NCI-H1694 (cell line): Measurements from ENCODE around the gene NTN1.

Experiments
- DNase-seq: peaks from one replicate; lab custom pipeline; 2025; lab: John Stamatoyannopoulos, UW

NTN1 gene

DNA sequence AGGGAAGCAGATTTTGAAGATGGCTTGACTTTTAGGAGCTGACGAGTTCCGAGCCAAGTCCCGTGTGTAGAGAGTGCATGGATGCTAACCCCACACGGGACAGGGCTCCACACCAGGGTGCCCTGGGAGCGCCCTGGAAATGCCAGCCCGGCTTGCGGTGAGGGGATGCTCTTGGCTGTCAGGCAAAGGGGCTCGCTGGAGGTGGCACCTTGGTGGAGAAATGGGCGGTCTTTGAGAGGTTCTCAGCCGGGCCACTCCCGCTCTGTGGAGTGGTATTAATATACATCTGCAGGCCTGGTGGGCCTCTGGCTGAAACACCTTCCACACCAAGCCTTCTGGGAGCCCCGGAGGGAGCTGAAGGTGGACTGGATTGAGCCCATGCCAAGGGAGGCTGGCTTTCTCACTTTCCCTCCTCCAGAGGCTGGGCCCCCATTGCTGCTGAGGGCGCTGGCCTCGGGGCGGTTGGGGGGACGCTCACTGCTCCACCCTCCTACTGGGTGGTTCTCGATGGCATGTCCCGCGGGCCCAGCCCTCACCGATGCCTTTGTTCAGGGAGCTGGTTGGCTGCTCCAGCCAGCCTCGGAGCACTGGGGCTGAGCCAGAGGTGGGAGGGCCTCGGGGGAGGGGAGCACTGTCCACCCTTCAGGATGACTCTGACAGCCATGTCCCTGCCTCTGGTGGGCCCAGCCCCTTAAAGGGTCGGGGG is 210.3 kb downstream of the NTN1 start:
- DNase-seq = no peak

DNA sequence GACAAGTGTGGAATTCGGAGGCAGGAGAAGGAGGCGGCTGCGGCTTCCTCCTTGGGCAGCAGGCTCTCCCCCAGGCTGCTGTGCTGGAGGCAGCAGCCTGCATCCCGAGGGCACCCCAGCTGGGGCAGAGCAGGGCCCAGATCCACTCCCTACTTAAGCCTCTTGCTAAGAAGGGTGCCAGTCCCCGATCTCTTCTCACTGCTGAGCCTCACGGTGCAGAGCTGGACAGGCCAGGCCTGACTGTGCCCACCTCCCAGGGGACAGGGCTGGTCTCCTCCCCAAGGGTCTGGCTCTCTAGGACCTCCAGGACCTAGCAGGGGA is 210.8 kb downstream of the NTN1 start:
- no peak for DNase-seq

DNA sequence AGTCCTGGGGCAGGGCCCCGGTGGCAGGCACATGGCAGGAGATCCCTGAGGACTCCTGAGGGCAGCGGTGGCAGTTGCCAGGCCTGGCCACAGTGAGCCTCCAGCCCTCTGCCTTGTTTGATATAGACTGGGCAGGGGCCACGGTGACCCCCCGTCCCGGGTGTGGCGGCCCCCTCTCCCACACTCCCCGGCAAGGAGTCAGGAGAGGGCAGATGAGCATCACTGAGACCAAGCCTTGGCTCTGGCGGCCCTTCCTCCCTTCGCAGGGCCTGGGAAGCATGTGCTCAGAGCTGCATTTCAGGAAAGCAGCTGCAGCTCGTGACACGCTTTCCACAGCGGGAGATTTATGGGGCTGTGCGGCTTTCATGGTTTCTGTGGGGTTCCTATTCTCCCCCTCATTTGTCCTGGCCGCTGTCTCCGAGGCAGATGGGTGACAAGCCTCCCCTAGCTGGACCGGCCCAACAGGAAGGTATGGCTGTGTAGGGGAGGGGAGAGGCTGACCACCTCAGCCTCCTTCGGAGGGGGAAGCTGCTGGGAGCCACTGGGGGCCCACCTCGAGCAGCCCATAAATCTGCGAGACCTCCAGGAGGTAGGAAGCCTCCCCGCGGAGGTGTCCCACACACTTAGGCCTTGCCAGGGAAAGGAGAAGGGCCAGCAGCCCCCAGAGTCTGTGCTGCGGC is 211.4 kb downstream of the NTN1 start:
- DNase-seq = no peak

DNA sequence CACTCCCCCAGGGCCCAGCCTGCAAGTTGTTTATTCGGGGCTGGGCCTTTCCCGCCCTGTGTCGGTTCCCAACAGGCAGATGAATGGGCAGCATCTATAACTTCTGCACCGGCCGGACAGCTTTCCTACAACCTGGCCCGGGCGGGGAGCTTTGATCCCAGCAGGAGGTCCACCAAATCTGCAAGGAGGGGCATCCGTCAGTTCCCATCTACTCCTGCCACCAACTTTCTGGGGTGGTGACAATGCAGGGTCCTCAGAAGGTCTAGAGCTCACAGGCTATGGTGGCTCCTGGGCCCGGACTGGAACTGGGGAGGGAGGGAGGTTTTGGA is 211.9 kb downstream of the NTN1 start:
- DNase-seq = no peak

DNA sequence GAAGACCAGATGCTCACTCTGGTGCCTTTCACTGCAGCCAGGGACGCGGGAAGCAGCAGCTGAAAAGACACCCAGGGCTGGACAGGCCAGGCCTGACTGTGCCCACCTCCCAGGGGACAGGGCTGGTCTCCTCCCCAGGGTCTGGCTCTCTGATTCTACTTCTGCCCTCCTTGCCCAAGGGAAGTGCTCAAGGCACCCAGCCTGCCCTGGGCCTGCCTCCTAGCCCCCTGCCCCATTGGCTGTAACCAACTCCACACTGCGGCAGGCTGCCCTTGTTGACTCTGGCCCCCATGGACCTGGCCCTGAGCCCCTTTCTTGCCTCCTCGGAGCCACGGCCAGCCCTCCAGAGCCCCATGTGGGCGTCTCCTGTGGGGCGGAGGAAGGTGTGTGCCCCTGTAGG is 212.5 kb downstream of the NTN1 start:
- DNase-seq = no peak

DNA sequence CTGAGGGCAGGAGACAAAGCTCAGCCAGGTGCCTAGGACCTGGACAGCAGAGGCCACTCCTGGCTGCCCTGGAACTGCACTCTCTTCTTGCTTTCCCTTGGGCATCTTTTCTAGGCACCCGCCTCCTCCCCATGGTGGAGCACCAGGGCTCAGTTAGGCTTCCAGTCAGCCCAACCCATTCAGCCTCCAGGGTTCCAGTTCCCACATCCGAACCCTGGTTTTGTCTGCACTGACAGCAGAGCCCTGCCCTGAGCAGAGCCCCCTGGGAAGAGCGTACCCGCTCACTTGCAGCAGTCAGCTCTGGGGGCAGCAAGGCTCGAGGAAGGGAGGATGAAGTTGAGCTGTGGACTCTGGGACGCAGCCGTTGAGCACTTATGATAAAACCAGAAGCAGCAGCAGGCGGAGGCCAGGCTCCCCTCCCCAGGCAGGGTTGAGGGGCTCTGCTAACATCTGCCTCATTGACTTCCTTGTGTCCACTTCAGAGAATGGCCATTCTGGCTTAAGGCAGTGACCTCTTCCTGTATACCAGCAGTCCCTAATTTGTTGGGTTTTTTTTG is 213.2 kb downstream of the NTN1 start:
- no peak for DNase-seq

DNA sequence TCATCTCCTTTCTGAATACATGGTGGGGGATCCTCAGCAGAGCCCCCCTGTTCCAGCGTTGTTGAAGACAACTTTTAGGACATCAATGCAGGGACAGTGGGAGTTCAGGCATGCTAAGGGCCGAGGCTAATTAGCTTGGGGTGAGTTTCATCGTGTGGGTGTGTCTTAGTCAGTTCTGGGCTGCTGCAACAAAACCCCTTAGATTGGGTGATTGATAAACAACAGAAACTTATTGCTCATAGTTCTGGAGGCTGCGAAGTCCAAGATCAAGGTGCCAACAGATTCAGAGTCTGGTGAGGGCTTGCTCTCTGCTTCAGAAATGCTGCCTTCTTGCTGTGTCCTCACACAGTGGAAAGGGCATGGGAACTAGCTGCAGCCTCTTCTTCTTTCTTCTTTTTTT is 214.0 kb downstream of the NTN1 start:
- no peak for DNase-seq

DNA sequence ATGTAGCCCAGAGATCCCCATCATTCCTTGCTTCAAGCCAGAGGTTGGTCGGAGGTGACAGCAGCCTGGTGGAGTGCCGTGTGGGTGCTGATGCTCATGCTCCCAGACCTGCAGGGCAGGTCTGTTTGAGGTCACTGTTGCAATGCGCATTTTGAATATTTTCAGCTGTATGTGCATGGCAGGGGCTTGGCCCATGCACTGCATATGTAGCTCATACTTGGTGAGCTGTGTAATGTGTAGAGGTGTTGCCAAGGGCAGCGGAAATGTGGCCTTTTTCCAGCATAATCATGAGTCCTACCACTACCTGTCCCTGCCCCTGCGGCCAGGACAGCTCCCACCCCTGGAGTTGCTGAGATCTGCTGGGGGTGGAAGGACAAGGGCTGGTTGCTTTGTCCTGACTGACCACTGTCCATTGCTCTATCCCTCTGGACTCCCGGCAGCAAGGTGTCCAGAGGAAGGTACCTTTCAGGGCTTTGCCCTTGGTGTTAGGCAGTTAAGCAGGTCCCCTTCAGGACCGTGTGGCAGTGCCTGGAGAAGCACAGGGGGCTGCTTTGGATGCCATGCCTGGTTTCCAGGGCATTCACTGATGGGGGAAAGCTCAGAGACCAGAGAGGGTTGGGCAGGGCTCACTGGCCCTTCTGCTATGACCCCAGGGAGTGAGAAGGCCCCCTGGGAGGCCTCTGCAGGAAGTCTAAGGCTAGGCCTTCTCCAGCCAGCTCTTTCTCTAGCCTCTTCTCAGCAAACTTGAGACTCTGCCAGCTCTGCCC is 215.2 kb downstream of the NTN1 start:
- DNase-seq = no peak

DNA sequence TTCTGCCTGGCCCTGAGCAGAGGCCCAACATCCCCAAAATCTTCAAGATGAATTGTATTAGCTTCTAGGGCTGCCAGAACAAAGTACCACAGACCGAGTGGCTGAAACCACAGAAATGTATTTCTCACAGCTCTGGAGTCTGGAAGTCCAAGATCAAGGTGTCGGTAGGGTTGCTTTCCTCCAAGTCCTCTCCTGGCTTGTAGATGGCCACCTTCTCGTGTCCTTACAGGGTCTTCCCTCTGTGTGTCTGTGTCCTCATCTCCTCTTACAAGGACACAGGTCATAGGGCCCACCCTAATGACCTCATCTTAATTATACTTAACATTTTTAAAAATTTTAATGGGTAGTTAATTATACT is 215.7 kb downstream of the NTN1 start:
- DNase-seq = no peak

DNA sequence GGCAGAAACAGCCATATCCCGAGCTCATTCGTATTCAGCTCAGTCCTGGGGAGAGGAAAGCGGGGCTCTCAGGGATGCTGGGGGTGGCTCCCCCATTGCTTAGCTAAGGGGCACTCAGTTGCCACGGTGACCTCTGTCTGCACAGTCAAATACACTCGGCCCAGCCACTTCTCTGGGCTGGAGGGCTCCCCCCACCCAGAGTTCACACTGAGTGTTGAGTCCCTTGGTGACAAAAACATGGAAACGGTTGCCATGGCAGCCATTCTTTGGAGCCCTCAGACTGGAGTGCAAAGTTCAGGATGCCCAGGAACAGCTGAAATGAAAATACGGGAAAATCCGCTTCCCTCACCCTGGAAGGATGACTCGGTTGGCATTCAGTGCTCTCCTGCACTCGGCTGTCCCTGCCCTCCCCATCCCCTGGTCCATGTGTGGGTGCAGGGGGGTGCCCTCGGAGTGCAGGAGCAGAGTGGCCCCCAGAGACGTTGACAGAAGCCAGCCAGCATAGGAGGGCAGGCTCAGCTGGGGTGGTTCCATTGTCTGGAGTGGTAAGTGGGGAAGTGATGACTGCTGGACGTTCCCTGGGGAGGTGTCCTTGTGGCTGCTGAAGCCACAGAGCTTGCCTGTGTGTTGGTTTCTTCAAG is 216.5 kb downstream of the NTN1 start:
- no peak for DNase-seq

DNA sequence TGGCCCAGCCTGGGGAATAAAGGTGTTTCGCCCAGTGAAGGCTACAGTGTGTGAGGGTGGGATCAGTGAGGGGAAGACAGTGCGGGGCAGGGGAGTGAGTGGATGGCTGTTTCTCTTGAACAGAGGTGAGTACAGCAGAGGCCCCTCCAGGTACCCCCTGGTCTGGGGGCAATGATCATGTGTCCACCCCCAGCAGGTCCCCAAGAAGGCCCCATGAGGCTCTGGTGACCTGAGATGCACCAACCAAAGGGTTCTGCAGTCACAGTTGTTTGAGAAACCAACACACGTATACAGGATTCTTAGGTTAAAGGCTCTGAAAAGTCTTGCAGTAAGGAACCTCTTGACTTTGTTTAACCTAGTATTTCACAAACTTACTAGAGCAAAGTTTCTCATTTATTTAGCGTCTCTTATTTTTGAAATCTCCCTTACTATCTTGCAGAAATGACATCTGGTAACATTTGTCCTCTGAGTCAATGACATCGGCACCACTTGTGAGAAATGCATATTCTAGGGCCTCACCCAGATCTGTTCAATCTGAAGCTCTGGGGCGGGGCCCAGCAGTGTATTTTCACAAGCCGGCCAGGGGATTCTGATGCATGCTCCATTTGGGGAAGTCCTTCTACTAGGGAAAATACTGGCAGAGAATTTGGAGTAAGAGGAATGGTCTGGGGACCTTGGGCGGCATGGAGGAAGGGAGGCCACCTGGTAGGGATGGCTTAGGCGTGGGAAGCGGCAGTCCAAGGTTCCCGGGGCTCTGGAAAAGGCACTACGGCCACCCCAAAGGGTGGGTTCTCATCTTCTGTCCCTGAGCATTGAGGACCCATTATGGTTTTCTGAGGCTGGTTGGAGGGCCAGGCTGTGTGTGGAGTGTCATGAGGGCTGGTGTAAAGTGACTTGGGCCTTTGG is 217.3 kb downstream of the NTN1 start:
- DNase-seq = no peak

DNA sequence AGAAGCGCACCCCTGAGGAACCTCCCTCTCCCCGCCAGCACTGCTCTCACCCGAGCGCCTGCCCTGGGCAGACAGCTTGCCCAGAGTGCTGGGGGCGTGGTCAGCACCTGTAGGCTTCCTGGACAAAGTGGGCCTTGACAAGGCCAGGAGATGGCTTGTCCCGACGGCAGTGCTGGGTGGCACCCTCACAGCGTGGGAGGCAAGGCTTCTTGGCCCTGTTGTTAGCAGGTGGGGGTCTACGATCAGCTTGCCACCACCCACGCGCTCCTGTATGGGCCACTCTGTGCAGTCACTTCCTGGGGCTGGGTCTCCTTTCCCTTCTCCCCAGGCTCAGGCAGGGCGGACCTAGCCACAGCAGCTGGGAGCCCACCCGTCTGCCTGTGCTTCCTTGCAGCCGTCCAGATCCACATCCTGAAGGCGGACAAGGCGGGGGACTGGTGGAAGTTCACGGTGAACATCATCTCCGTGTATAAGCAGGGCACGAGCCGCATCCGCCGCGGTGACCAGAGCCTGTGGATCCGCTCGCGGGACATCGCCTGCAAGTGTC is 218.0 kb downstream of the NTN1 start:
- no peak for DNase-seq

DNA sequence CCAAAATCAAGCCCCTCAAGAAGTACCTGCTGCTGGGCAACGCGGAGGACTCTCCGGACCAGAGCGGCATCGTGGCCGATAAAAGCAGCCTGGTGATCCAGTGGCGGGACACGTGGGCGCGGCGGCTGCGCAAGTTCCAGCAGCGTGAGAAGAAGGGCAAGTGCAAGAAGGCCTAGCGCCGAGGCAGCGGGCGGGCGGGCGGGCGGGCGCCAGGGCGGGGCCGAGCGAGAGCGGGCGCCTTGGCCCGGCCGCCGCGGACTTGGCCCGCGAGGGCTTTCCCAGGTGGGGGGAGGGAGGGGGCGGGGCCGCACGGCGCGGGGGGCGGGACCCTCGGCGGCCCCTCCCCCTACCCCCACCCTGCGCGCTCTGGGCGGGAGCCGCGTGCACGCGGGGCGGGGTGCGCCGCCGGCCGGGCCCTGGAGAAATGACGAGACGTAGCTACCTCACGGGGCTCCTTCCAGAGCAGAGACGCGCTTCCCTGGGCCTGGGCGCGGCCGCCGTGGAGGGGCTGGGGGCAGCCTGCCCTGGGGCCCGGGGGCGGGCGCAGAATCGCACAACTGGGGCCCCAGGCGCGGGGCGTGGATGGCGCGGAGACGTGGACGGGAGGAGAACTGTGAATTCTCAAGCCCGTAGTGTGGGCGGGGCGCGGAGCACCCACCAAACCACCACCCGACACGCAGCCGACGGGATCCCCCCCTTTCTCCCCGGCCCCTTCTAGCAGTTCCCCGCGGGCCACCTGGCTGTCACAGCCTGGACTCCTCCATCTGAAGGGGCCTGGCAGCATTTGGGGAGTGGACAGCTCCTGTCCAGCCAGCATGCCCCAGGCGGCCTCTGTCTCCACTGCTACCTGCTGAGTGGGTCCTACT is 218.7 kb downstream of the NTN1 start:
- no peak for DNase-seq

DNA sequence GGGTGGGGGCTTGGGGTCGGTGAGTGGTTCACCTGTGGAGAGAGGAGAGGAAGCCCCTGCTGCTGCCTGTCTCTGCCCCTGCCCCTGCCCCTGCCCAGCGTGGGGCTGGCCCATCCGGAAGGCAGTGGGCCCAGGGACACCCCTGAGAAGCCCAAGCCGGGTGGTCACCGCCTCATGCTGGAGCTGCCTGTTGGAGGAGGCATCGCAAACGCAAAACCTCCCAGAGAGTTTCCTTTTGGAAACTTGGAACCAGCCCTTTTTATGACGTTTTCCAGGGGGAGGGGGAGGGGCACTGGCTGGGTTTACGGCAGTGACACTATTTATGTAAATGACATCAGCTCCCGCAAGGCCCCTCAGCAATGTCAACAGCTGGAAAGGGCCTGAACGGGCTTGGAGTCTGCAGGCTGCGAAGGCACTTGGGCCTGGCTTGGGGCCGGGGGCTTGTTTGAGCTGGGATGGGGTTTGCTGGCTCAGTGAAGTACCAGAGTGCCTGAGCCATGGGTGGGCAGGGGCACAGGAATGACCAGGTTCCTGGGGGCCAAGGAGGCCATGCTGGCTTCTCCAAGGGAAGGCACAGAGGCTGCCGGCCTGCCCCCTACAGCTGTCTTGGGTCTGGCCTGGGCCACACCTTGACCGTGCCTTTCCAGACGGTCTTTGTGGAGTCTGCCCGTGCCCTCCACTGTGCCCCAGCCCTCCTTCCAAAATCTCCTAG is 219.5 kb downstream of the NTN1 start:
- no peak for DNase-seq

DNA sequence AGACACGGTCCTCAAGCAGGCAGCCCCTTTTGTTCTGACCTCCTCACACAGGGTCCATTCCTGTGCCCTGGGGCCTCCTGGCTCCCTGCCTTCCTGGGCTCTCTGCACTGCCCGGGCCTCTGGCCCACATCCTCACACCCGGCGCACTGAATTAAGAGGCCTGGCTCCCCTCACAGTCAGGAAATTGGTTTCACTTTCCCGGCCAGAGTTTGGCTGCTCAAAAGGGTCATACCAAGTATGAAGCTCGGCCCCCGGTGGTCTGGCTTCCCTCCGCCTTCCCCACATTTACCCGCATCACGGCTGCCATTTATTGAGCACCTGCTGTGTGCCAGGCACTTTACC is 220.0 kb downstream of the NTN1 start:
- DNase-seq = no peak

DNA sequence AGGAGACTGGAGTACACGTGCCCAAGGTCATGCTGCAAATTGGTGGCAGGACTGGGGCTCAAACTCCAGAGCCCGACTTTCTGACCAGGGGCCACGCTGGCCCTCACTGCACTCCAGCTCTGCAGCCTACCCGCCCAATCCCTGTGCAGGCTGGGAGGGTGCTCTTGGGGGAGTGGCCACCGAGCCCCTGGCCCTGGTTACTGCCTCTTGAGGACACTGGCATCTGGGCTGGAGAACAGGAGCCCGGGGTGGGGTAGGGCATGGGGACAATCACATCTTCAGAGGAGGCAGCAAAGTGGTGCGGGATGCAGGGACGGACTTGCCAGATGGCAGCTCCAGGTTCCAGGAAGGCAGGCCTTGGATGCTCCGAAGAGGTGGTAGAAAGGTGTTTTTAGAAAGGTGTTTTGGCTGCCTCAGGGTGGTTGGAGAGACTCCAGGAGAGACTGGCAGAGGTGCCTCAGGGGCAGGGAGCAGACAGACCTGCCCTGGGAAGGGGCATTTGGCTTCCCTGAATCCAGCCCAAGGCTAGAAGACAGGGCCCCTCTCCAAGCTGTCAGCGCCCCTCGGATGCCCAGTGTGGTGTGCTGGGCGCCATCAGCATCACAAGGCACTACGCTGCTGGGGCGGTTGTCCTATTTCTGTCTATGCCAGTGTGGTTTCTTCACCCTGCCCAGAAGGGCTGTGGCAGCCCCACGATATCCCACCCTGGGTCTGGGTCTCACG is 220.6 kb downstream of the NTN1 start:
- DNase-seq = no peak

DNA sequence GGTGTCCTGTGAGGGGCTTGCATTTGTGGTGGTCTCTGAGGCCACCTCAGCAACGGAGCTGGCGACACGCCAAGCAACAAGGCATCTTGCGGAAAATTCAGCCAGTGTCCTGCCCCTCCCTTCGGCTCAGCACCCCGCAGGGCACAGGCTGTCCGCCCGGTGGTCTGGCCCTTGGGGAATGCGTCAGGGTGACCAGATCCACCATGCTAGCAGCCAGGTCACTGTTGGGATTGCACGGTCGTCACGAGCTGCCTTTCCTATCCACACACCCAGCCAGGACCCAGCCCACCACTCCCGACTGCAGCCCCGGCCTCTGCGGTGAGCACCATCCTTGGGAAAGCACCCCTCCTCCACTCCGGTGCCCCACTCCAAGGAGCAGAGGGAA is 221.2 kb downstream of the NTN1 start:
- DNase-seq = no peak

DNA sequence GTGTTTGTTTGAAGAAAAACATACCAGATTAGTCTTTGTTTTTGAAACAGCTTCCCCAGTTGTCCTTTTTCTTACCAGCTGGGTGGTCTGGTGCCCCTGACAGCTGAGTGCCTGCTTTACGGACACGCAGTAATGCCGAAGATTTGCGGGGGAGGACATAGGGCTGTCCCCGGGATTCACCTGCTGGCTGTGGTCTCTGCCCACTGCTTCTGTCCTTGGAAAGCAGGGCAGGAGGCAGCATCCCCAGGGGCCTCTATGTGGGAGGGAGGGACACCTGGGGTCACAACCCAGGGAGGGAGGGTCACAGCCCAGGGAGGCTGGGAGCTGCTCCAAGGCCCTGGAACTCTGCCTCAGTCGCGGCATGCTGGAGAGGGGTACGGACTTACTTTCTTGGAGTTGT is 221.7 kb downstream of the NTN1 start:
- DNase-seq = no peak
